ENCODE data around the gene BICC1. TPM values are rescaled to one million over a fixed set of nuclear protein-coding genes. Genes with fewer than 3 reads are reported as not detected.

The BICC1 gene
- total and polyA plus RNA-seq, 2 donors (not counting 3 experiments of a cell fraction or from before 2014, with no cell fraction given): 0.06 to 0.29 TPM

DNA sequence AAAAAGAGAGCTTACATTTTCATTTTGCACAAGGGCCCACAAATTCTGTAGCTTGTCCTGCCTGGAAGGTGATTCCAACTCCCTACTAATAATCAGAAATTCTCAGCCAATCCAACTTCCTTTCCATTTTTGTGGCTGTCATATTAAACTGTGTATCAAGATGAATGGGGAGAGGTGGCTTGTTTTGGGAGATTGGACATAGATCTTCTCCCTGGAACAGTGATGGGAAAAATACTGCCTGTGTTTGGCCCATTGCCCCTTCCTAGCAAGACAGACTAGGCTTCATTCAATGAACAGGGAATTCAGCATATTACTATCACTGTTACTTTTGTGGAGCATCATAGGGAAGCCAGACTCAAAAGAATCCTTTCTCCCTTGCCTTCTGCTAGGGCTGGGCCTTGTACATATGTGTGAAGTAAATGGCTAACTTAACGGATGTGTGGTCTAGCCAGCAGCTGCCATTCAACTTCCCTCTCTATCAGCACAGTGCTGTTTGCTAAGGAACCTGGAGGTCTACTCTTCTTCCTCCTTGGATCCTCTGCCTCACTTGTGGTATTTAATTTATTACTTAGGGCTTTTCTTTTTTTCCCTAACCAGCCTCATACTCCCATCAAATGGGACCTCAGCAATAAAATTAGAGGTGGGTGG, 326.0 kb downstream of the BICC1 start:
- no peak for TF ChIP-seq EZH2 (IDR thresholded peaks at IDR 0.05; ENCODE audit: borderline replicate concordance, low read depth, low read length, severe bottlenecking)
- TF ChIP-seq POLR2AphosphoS5 (IDR thresholded peaks at IDR 0.05; ENCODE audit: insufficient read depth, low read depth, low read length): no peak
- no peak for TF ChIP-seq FOS (IDR thresholded peaks at IDR 0.05; ENCODE audit: borderline replicate concordance, insufficient read depth, low read length)
- TF ChIP-seq MYC (IDR thresholded peaks at IDR 0.05; ENCODE audit: low read depth, low read length): no peak
- TF ChIP-seq, protein P1, sequence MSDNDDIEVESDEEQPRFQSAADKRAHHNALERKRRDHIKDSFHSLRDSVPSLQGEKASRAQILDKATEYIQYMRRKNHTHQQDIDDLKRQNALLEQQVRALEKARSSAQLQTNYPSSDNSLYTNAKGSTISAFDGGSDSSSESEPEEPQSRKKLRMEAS (IDR thresholded peaks at IDR 0.05; ENCODE audit: insufficient read depth, insufficient read length): no peak
- TF ChIP-seq POLR2A (IDR thresholded peaks at IDR 0.05; ENCODE audit: low read depth, low read length): no peak
- no peak for TF ChIP-seq GATA2 (IDR thresholded peaks at IDR 0.05; ENCODE audit: insufficient read depth, insufficient read length, low read depth, low read length)
- TF ChIP-seq JUN (IDR thresholded peaks at IDR 0.05; ENCODE audit: borderline replicate concordance, insufficient read depth, insufficient read length, low read depth): no peak
- no peak for TF ChIP-seq CTCF (IDR thresholded peaks at IDR 0.05; ENCODE audit: extremely low read depth in 1 of 2, insufficient read depth in 1 of 2, low read depth in 1 of 2, low read length in 2 of 2)
- Histone ChIP-seq H3K36me3 (ENCODE audit: control insufficient read depth in 2 of 2, extremely low read depth in 1 of 2, insufficient read depth in 2 of 2, low read length in 2 of 2) (no peaks in the 10 kb centered on the region), H3K27me3 (ENCODE audit: control insufficient read depth in 2 of 2, insufficient read depth in 2 of 2, low read length in 2 of 2) (no peaks in the 10 kb centered on the region), H4K20me1 (replicated peaks; ENCODE audit: control insufficient read depth, extremely low read depth, insufficient read depth, low read length) (no peaks in the 10 kb centered on the region), H3K9me1 (replicated peaks; ENCODE audit: control insufficient read depth, extremely low read depth, insufficient read depth, low read length) (no peaks in the 10 kb centered on the region), H3K79me2 (ENCODE audit: control insufficient read depth, insufficient read depth, low read length) (no peaks in the 10 kb centered on the region), H3K4me1 (ENCODE audit: control insufficient read depth, extremely low read depth, insufficient read depth, low read length) (no peaks in the 10 kb centered on the region), H3K27ac (ENCODE audit: insufficient read depth, low read depth, low read length) (no peak overlapping the region), H3K4me3 (replicated peaks in 1 of 3; ENCODE audit: insufficient read depth in 1 of 3, low read depth in 1 of 3, low read length in 3 of 3) (no peak overlapping the region), H3K9me3 (replicated peaks; ENCODE audit: control insufficient read depth, insufficient read depth, low read length) (no peaks in the 10 kb centered on the region), H3K4me2 (ENCODE audit: insufficient read depth, low read length) (no peak overlapping the region), H3K9ac (replicated peaks; ENCODE audit: extremely low read depth, insufficient read depth, low read length) (no peak overlapping the region), H2AFZ (ENCODE audit: low read depth, low read length) (no peak overlapping the region)
- dilution Hi-C loops (cut with MboI; ENCODE audit: extremely low pct_ligation_motif_present, low sequenced_read_pairs) (no loop called here), intact Hi-C loops (cut with micrococcal nuclease) (no loop called here)
- no peak for DNase-seq (ENCODE audit: low read depth, low spot score)
- ChIA-PET POLR2A (no interaction called here), CTCF (no interaction called here)
- BruUV-seq (replicated peaks): no TSS peak
- no peak for FAIRE-seq
